Type B pancreatic cell (in vitro differentiated cells): Measurements from ENCODE around the gene NOXA1. TPM values are rescaled to one million over a fixed set of nuclear protein-coding genes. Genes with fewer than 3 reads are reported as not detected.

Source experiments
- DNase-seq: peaks from one replicate; pipeline ENCODE4 v3.0.0; 2021; ENCODE audit warnings: mixed read lengths; ENCODE audit not compliant: unreplicated experiment; ENCODE audit errors: extremely low spot score
- H3K27ac Mint-ChIP-seq: 2 replicates; pipeline ENCODE4 v1.8.0; 2021; ENCODE audit warnings: mild to moderate bottlenecking, mixed read lengths
- H3K27me3 Mint-ChIP-seq: 2 replicates; pipeline ENCODE4 v1.8.0; 2021; ENCODE audit warnings: mixed read lengths
- H3K36me3 Mint-ChIP-seq: 2 replicates; pipeline ENCODE4 v1.8.0; 2021; ENCODE audit warnings: mixed read lengths
- H3K4me1 Mint-ChIP-seq: one replicate; pipeline ENCODE4 v1.8.0; 2021; ENCODE audit warnings: mixed read lengths; ENCODE audit not compliant: unreplicated experiment
- H3K4me3 Mint-ChIP-seq: 2 replicates; pipeline ENCODE4 v1.8.0; 2021; ENCODE audit warnings: mild to moderate bottlenecking, mixed read lengths
- H3K9me3 Mint-ChIP-seq: 2 replicates; pipeline ENCODE4 v1.8.0; 2021; ENCODE audit warnings: mixed read lengths
- CTCF ChIP-seq: fragments of 200-600 bp; sonication (generic); conservative IDR thresholded peaks from 2 replicates; pipeline ENCODE4 v1.5.0; 2021; ENCODE audit warnings: antibody characterized with exemption, mild to moderate bottlenecking
- total RNA-seq: library from RNA; stranded (reverse); gene quantifications from 2 replicates; pipeline ENCODE4 v1.2.1, GENCODE V29; 2021; ENCODE audit warnings: low replicate concordance

NOXA1 gene
- total RNA-seq, 1 donor from 2014 or later: 6.4 TPM

GRCh38 chr9:137387114-137387890 lies 35.9 kb upstream of the NOXA1 start:
- no peak overlapping the region for H3K27ac Mint-ChIP-seq
- peaks cover 3% of the 10 kb centered on the region for H3K4me1 Mint-ChIP-seq
- no peak overlapping the region for H3K4me3 Mint-ChIP-seq
- DNase-seq: no peak
- H3K9me3 Mint-ChIP-seq: no peaks in the 10 kb centered on the region
- no peaks in the 10 kb centered on the region for H3K36me3 Mint-ChIP-seq
- no peak for TF ChIP-seq CTCF
- H3K27me3 Mint-ChIP-seq: no peaks in the 10 kb centered on the region

- H3K4me3 Mint-ChIP-seq: no peak overlapping the region
- no peak for TF ChIP-seq CTCF
- no peak overlapping the region for H3K27ac Mint-ChIP-seq
- no peaks in the 10 kb centered on the region for H3K9me3 Mint-ChIP-seq
- DNase-seq: no peak
- peaks cover 3% of the 10 kb centered on the region for H3K4me1 Mint-ChIP-seq
- no peaks in the 10 kb centered on the region for H3K27me3 Mint-ChIP-seq
- no peaks in the 10 kb centered on the region for H3K36me3 Mint-ChIP-seq
Measured at GRCh38 chr9:137387891-137388560, 35.2 kb upstream of the NOXA1 start.

- no peak overlapping the region for H3K27ac Mint-ChIP-seq
- no peaks in the 10 kb centered on the region for H3K36me3 Mint-ChIP-seq
- TF ChIP-seq CTCF: no peak
- peaks cover 3% of the 10 kb centered on the region for H3K4me1 Mint-ChIP-seq
- no peak for DNase-seq
- no peak overlapping the region for H3K4me3 Mint-ChIP-seq
- no peaks in the 10 kb centered on the region for H3K27me3 Mint-ChIP-seq
- no peaks in the 10 kb centered on the region for H3K9me3 Mint-ChIP-seq
Measured at GRCh38 chr9:137388589-137389427, 34.4 kb upstream of the NOXA1 start.

- Mint-ChIP-seq H3K4me1 (peaks cover 3% of the 10 kb centered on the region), H3K27ac (no peak overlapping the region), H3K9me3 (no peaks in the 10 kb centered on the region), H3K4me3 (no peak overlapping the region), H3K36me3 (no peaks in the 10 kb centered on the region), H3K27me3 (no peaks in the 10 kb centered on the region)
- TF ChIP-seq CTCF: no peak
- DNase-seq: no peak
Measured at GRCh38 chr9:137389428-137389746, 33.8 kb upstream of the NOXA1 start.

- Mint-ChIP-seq H3K4me3 (no peak overlapping the region), H3K27ac (peak overlapping the region; percentile 63), H3K4me1 (peaks cover 3% of the 10 kb centered on the region), H3K36me3 (no peaks in the 10 kb centered on the region), H3K9me3 (no peaks in the 10 kb centered on the region), H3K27me3 (no peaks in the 10 kb centered on the region)
- no peak for TF ChIP-seq CTCF
- DNase-seq: no peak
Measured at GRCh38 chr9:137390553-137391410, 32.4 kb upstream of the NOXA1 start.
